Activated CD4-positive, alpha-beta memory T cell treated with anti-CD3 and anti-CD28 coated beads, Interleukin-2, amount 10 ng/mL, durations not matched to agents 7 days and 5 days (primary cell): ENCODE results near the gene NOSIP. TPM values are rescaled to one million over a fixed set of nuclear protein-coding genes. Genes with fewer than 3 reads are reported as not detected.

Experiments
- CTCF ChIA-PET: fragments of 350-600 bp; sonication (Branson Sonifier 250); formaldehyde crosslinking; loops from one replicate; lab custom pipeline; 2021; ENCODE audit warnings: antibody characterized with exemption, inconsistent platforms; lab: Charles Lee
- POLR2A ChIA-PET: fragments of 350-600 bp; sonication (Branson Sonifier 250); formaldehyde crosslinking; loops from one replicate; lab custom pipeline; 2021; ENCODE audit warnings: antibody characterized with exemption; lab: Charles Lee
- DNase-seq: peaks from one replicate; pipeline ENCODE4 v3.0.0-alpha.2; 2020
- H3K27ac Mint-ChIP-seq: one replicate; pipeline ENCODE4 v1.8.0; 2021; ENCODE audit warnings: mild to moderate bottlenecking, mixed read lengths
- H3K27me3 Mint-ChIP-seq: one replicate; pipeline ENCODE4 v1.8.0; 2021; ENCODE audit warnings: mixed read lengths
- H3K36me3 Mint-ChIP-seq: one replicate; pipeline ENCODE4 v1.8.0; 2021; ENCODE audit warnings: low read depth, mixed read lengths
- H3K4me1 Mint-ChIP-seq: one replicate; pipeline ENCODE4 v1.8.0; 2021; ENCODE audit warnings: mixed read lengths
- H3K4me3 Mint-ChIP-seq: one replicate; pipeline ENCODE4 v1.8.0; 2021; ENCODE audit warnings: mild to moderate bottlenecking, mixed read lengths
- H3K9me3 Mint-ChIP-seq: one replicate; pipeline ENCODE4 v1.8.0; 2021; ENCODE audit warnings: mixed read lengths
- total RNA-seq, 2 experiments: library from RNA; stranded (reverse); gene quantifications; one replicate each; pipeline ENCODE4 v1.2.3, GENCODE V29; 2021

NOSIP gene
- total RNA-seq, 2 experiments from 2014 or later = 162 to 163 TPM

- POLR2A ChIA-PET = interaction anchor here (0.7 to 6.8 kb wide), 10 partner anchors 6 to 740 kb away, joined by 3 to 75 read pairs (median 4); partner anchors contain the start of genes ALDH16A1, NOSIP, PRRG2 and RPS11
- CTCF ChIA-PET = interaction anchor here (0.8 to 11.6 kb wide), 3 partner anchors 15 to 107 kb away, joined by 3 to 297 read pairs (median 4); no protein-coding TSS in a partner anchor
- no peak for DNase-seq
These were observed 15.1 kb downstream of the NOSIP start for GRCh38 chr19:49565261-49565660.

GRCh38 chr19:49564616-49565045 lies 15.7 kb downstream of the NOSIP start:
- Mint-ChIP-seq H3K36me3 (peaks cover 35% of the 10 kb centered on the region), H3K27me3 (no peaks in the 10 kb centered on the region), H3K4me3 (peak overlapping the region; percentile 26), H3K27ac (peak overlapping the region; percentile 78), H3K9me3 (no peaks in the 10 kb centered on the region), H3K4me1 (peaks cover 87% of the 10 kb centered on the region)
- POLR2A ChIA-PET = interaction anchor here (0.7 to 1.5 kb wide), 3 partner anchors 10 to 739 kb away, joined by 3 to 4 read pairs (median 3); partner anchors contain the start of gene RPS11
- CTCF ChIA-PET = interaction anchor here (0.8 to 11.6 kb wide), 2 partner anchors 15 to 108 kb away, joined by 4 to 297 read pairs; no protein-coding TSS in a partner anchor
- peak; percentile 27 for DNase-seq

More at GRCh38 chr19:49565261-49565660, 15.1 kb downstream of the NOSIP start:
- H3K4me3 Mint-ChIP-seq = no peak overlapping the region
- peak overlapping the region; percentile 99 for H3K27ac Mint-ChIP-seq
- no peaks in the 10 kb centered on the region for H3K9me3 Mint-ChIP-seq
- H3K27me3 Mint-ChIP-seq = no peaks in the 10 kb centered on the region
- H3K36me3 Mint-ChIP-seq = peaks cover 31% of the 10 kb centered on the region
- H3K4me1 Mint-ChIP-seq = peaks cover 87% of the 10 kb centered on the region

- peaks cover 63% of the 10 kb centered on the region for H3K36me3 Mint-ChIP-seq
- ChIA-PET POLR2A (interaction anchor here (0.8 to 5.3 kb wide), 9 partner anchors 8 to 109 kb away, joined by 3 to 75 read pairs (median 4); partner anchors contain the start of genes FCGRT, NOSIP, PIH1D1 and PRRG2), CTCF (interaction anchor here (0.6 to 7.5 kb wide), 4 partner anchors 10 to 122 kb away, joined by 3 to 102 read pairs (median 29); no protein-coding TSS in a partner anchor)
- H3K4me3 Mint-ChIP-seq = peak overlapping the region; percentile 77
- peaks cover 86% of the 10 kb centered on the region for H3K4me1 Mint-ChIP-seq
- DNase-seq = peak; percentile 48
- H3K9me3 Mint-ChIP-seq = no peaks in the 10 kb centered on the region
- H3K27ac Mint-ChIP-seq = peak overlapping the region; percentile 94
- H3K27me3 Mint-ChIP-seq = no peaks in the 10 kb centered on the region
These were observed 19.9 kb downstream of the NOSIP start for GRCh38 chr19:49560358-49560900.

- Mint-ChIP-seq H3K4me3 (peak overlapping the region; percentile 77), H3K4me1 (peaks cover 86% of the 10 kb centered on the region), H3K27ac (peak overlapping the region; percentile 94), H3K9me3 (no peaks in the 10 kb centered on the region), H3K36me3 (peaks cover 63% of the 10 kb centered on the region), H3K27me3 (no peaks in the 10 kb centered on the region)
- DNase-seq = no peak
- POLR2A ChIA-PET = interaction anchor here (1.0 to 5.3 kb wide), 7 partner anchors 7 to 108 kb away, joined by 3 to 75 read pairs (median 13); partner anchors contain the start of genes NOSIP, PIH1D1, PRRG2 and RPL13A
- CTCF ChIA-PET = interaction anchor here (1.5 to 7.5 kb wide), 4 partner anchors 10 to 55 kb away, joined by 7 to 102 read pairs (median 30); no protein-coding TSS in a partner anchor
These were observed 20.4 kb downstream of the NOSIP start for GRCh38 chr19:49559928-49560327.

GRCh38 chr19:49559443-49559842 lies 20.9 kb downstream of the NOSIP start:
- Mint-ChIP-seq H3K36me3 (peaks cover 63% of the 10 kb centered on the region), H3K4me1 (peaks cover 86% of the 10 kb centered on the region), H3K27ac (peak overlapping the region; percentile 94), H3K27me3 (no peaks in the 10 kb centered on the region), H3K4me3 (peak overlapping the region; percentile 77), H3K9me3 (no peaks in the 10 kb centered on the region)
- DNase-seq = no peak
- POLR2A ChIA-PET = interaction anchor here (0.9 to 5.3 kb wide), 9 partner anchors 7 to 688 kb away, joined by 3 to 75 read pairs (median 10); partner anchors contain the start of genes NOSIP, PPP1R15A and PRRG2
- CTCF ChIA-PET = interaction anchor here (1.9 to 7.5 kb wide), 3 partner anchors 11 to 53 kb away, joined by 9 to 102 read pairs (median 51); no protein-coding TSS in a partner anchor

GRCh38 chr19:49558591-49558990 lies 21.8 kb downstream of the NOSIP start:
- Mint-ChIP-seq H3K27me3 (no peaks in the 10 kb centered on the region), H3K36me3 (peaks cover 62% of the 10 kb centered on the region), H3K9me3 (no peaks in the 10 kb centered on the region), H3K4me1 (peaks cover 88% of the 10 kb centered on the region), H3K27ac (peak overlapping the region; percentile 94), H3K4me3 (peak overlapping the region; percentile 77)
- CTCF ChIA-PET = interaction anchor here (0.7 to 7.5 kb wide), 6 partner anchors 8 to 69 kb away, joined by 3 to 102 read pairs (median 6); no protein-coding TSS in a partner anchor
- POLR2A ChIA-PET = interaction anchor here (0.6 to 5.3 kb wide), 10 partner anchors 10 to 687 kb away, joined by 3 to 75 read pairs (median 4); partner anchors contain the start of genes FCGRT, PPP1R15A, PRR12 and RCN3
- no peak for DNase-seq

- POLR2A ChIA-PET = interaction anchor here (0.6 to 5.3 kb wide), 7 partner anchors 9 to 544 kb away, joined by 3 to 75 read pairs (median 4); partner anchors contain the start of genes ALDH16A1, PRR12 and RCN3
- CTCF ChIA-PET = interaction anchor here (0.7 to 7.5 kb wide), 7 partner anchors 9 to 68 kb away, joined by 3 to 102 read pairs (median 4); no protein-coding TSS in a partner anchor
- Mint-ChIP-seq H3K27ac (peak overlapping the region; percentile 94), H3K27me3 (no peaks in the 10 kb centered on the region), H3K9me3 (no peaks in the 10 kb centered on the region), H3K4me3 (peak overlapping the region; percentile 63), H3K36me3 (peaks cover 62% of the 10 kb centered on the region), H3K4me1 (peaks cover 89% of the 10 kb centered on the region)
- DNase-seq = no peak
These were observed 22.6 kb downstream of the NOSIP start for GRCh38 chr19:49557641-49558325.

- Mint-ChIP-seq H3K9me3 (no peaks in the 10 kb centered on the region), H3K27me3 (no peaks in the 10 kb centered on the region), H3K4me3 (peak overlapping the region; percentile 63), H3K4me1 (peaks cover 87% of the 10 kb centered on the region), H3K27ac (peak overlapping the region; percentile 94), H3K36me3 (peaks cover 64% of the 10 kb centered on the region)
- CTCF ChIA-PET = interaction anchor here (0.8 to 7.5 kb wide), 5 partner anchors 9 to 13 kb away, joined by 4 to 102 read pairs (median 7); no protein-coding TSS in a partner anchor
- no peak for DNase-seq
- POLR2A ChIA-PET = interaction anchor here (1.3 to 5.3 kb wide), 4 partner anchors 8 to 103 kb away, joined by 3 to 75 read pairs (median 8); partner anchors contain the start of gene ALDH16A1
These were observed 23.7 kb downstream of the NOSIP start for GRCh38 chr19:49556412-49557398.

- Mint-ChIP-seq H3K27ac (peak overlapping the region; percentile 91), H3K36me3 (peaks cover 64% of the 10 kb centered on the region), H3K27me3 (no peaks in the 10 kb centered on the region), H3K4me1 (peaks cover 81% of the 10 kb centered on the region), H3K4me3 (peak overlapping the region; percentile 47), H3K9me3 (no peaks in the 10 kb centered on the region)
- CTCF ChIA-PET = interaction anchor here (0.8 to 10.7 kb wide), 7 partner anchors 9 to 79 kb away, joined by 3 to 297 read pairs (median 4); no protein-coding TSS in a partner anchor
- peak; percentile 87 for DNase-seq
- POLR2A ChIA-PET = interaction anchor here (0.7 to 5.6 kb wide), 4 partner anchors 6 to 52 kb away, joined by 3 to 38 read pairs (median 4); no protein-coding TSS in a partner anchor
These were observed 24.6 kb downstream of the NOSIP start for GRCh38 chr19:49555600-49556411.

- H3K4me1 Mint-ChIP-seq = peaks cover 79% of the 10 kb centered on the region
- no peaks in the 10 kb centered on the region for H3K9me3 Mint-ChIP-seq
- CTCF ChIA-PET = interaction anchor here (0.9 to 10.7 kb wide), 5 partner anchors 8 to 78 kb away, joined by 3 to 297 read pairs (median 4); no protein-coding TSS in a partner anchor
- peak overlapping the region; percentile 91 for H3K27ac Mint-ChIP-seq
- H3K4me3 Mint-ChIP-seq = peak overlapping the region; percentile 52
- peak; percentile 76 for DNase-seq
- POLR2A ChIA-PET = interaction anchor here (0.7 to 5.6 kb wide), 8 partner anchors 7 to 86 kb away, joined by 3 to 41 read pairs (median 4); no protein-coding TSS in a partner anchor
- H3K36me3 Mint-ChIP-seq = peaks cover 54% of the 10 kb centered on the region
- no peaks in the 10 kb centered on the region for H3K27me3 Mint-ChIP-seq
These were observed 25.6 kb downstream of the NOSIP start for GRCh38 chr19:49554701-49555181.
